Endodermal cell (in vitro differentiated cells): Measurements from ENCODE around the gene GOLGA6L2. TPM values are rescaled to one million over a fixed set of nuclear protein-coding genes. Genes with fewer than 3 reads are reported as not detected.
"Not testable (repeated sequence)": the region's sequence is repeated elsewhere in the genome, so short reads cannot be mapped to it uniquely, and the experiment has no call there.

Source experiments
- DNase-seq: peaks from one replicate; pipeline ENCODE4 v3.0.0-alpha.2; 2017
- H3K27ac ChIP-seq: 2 replicates; pipeline ENCODE4 v1.5.1; 2013; ENCODE audit warnings: mild to moderate bottlenecking, low read depth, low read length, moderate library complexity
- H3K27me3 ChIP-seq: 2 replicates; pipeline ENCODE4 v1.6.1; 2013; ENCODE audit warnings: mild to moderate bottlenecking, low read length, moderate library complexity; ENCODE audit not compliant: insufficient read depth, control insufficient read depth, poor library complexity, severe bottlenecking
- H3K36me3 ChIP-seq: 2 replicates; pipeline ENCODE4 v1.7.0; 2013; ENCODE audit warnings: mild to moderate bottlenecking, low read length, moderate library complexity; ENCODE audit not compliant: control insufficient read depth, insufficient read depth
- H3K4me1 ChIP-seq: one replicate; pipeline ENCODE4 v1.7.0; 2013; ENCODE audit warnings: low read length; ENCODE audit not compliant: control insufficient read depth, insufficient read depth
- H3K4me3 ChIP-seq: 2 replicates; pipeline ENCODE4 v1.5.1; 2013; ENCODE audit warnings: mild to moderate bottlenecking, low read length, moderate library complexity
- H3K9ac ChIP-seq: 2 replicates; pipeline ENCODE4 v1.6.1; 2013; ENCODE audit warnings: mild to moderate bottlenecking, low read length, moderate library complexity; ENCODE audit not compliant: poor library complexity, severe bottlenecking; ENCODE audit errors: extremely low read depth
- H3K9me3 ChIP-seq: 2 replicates; pipeline ENCODE4 v1.6.1; 2013; ENCODE audit warnings: mild to moderate bottlenecking, low read length, moderate library complexity; ENCODE audit not compliant: control insufficient read depth
- H3K27ac Mint-ChIP-seq: 2 replicates; pipeline ENCODE4 v1.8.0; 2020; ENCODE audit warnings: mixed read lengths
- H3K27me3 Mint-ChIP-seq: 2 replicates; pipeline ENCODE4 v1.8.0; 2021; ENCODE audit warnings: mild to moderate bottlenecking, mixed read lengths; ENCODE audit not compliant: insufficient read depth
- H3K36me3 Mint-ChIP-seq: 2 replicates; pipeline ENCODE4 v1.8.0; 2020; ENCODE audit warnings: low read depth, mixed read lengths
- H3K4me1 Mint-ChIP-seq: 2 replicates; pipeline ENCODE4 v1.8.0; 2020; ENCODE audit warnings: mixed read lengths
- H3K4me3 Mint-ChIP-seq: 2 replicates; pipeline ENCODE4 v1.8.0; 2020; ENCODE audit warnings: mild to moderate bottlenecking, moderate library complexity, mixed read lengths
- H3K9me3 Mint-ChIP-seq: 2 replicates; pipeline ENCODE4 v1.8.0; 2020; ENCODE audit warnings: mild to moderate bottlenecking, mixed read lengths
- CTCF ChIP-seq: fragments of 200-600 bp; sonication (generic); conservative IDR thresholded peaks from 2 replicates; pipeline ENCODE4 v1.5.0; 2021; ENCODE audit warnings: antibody characterized with exemption, mild to moderate bottlenecking
- WGBS, 2 experiments: methylation state at CpG; one replicate each; pipeline versions ENCODE4 v1.1.5 to v1.1.7; 2013; ENCODE audit warnings: missing lambda C conversion rate in 2 of 2, mixed read lengths in 1 of 2; ENCODE audit not compliant: insufficient coverage in 1 of 2, insufficient read length in 1 of 2; 5-methylcytosine and 5-hydroxymethylcytosine counted together
- total RNA-seq, 2 donors: library from RNA; stranded (reverse); fragmentation: NEBNext Ultra II Directional in 1 of 2; extraction: Animal tissue kit (Norgen Biotek cat#: 25700) in 1 of 2; gene quantifications; 2 replicates in 1 of 2; 3 replicates in 1 of 2; pipeline ENCODE4 v1.2.1, GENCODE V29; 2021

Gene GOLGA6L2
- total RNA-seq, 2 donors from 2014 or later: not detected

- Histone ChIP-seq H3K36me3 (no peaks in the 10 kb centered on the region), H3K27me3 (peaks cover 11% of the 10 kb centered on the region), H3K27ac (no peak overlapping the region), H3K9ac (no peak overlapping the region), H3K4me1 (no peaks in the 10 kb centered on the region), H3K4me3 (no peak overlapping the region), H3K9me3 (no peaks in the 10 kb centered on the region)
- Mint-ChIP-seq H3K36me3 (no peaks in the 10 kb centered on the region), H3K27ac (no peak overlapping the region), H3K27me3 (no peaks in the 10 kb centered on the region), H3K9me3 (peaks cover 21% of the 10 kb centered on the region), H3K4me3 (no peak overlapping the region), H3K4me1 (no peaks in the 10 kb centered on the region)
- DNase-seq: no peak
- TF ChIP-seq CTCF: no peak
- WGBS, 2 experiments: 86 to 95% methylated on average over 4 to 12 of the region's 12 CpGs
Observed at GRCh38 chr15:23436421-23436820, 10.6 kb downstream of the GOLGA6L2 start.

- not testable (repeated sequence) for H3K27ac Mint-ChIP-seq, H3K4me1 ChIP-seq, H3K4me3 Mint-ChIP-seq, H3K9me3 ChIP-seq, H3K27me3 ChIP-seq, H3K36me3 Mint-ChIP-seq, DNase-seq, H3K9ac ChIP-seq, H3K4me1 Mint-ChIP-seq, H3K36me3 ChIP-seq, H3K27me3 Mint-ChIP-seq, H3K4me3 ChIP-seq, H3K27ac ChIP-seq
- peaks cover 21% of the 10 kb centered on the region for H3K9me3 Mint-ChIP-seq
- 90 to 92% methylated on average over 2 of the region's 2 CpGs for WGBS, 2 experiments
Observed at GRCh38 chr15:23434699-23435098, 12.3 kb downstream of the GOLGA6L2 start.

DNA sequence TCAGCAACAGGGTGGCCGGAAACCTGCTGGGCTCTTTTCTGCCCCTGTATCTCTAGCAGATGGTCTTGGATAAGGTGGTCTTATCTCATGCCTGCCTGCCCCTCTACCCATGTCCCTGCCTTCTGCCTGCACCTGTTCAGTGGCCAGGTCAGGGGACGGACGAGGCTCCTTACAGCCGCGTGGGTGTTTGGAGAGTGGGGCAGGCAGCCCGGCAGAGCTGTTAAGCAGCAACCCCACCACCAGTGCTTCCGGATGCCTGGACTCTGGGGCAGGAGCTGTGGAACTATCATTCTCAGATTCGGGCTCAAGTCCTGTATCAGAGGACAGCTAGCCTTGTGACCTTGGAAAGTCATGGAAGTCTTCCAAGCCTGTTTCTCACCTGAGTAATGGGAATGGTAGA, 21.7 kb downstream of the GOLGA6L2 start:
- not testable (repeated sequence) for H3K4me3 Mint-ChIP-seq, H3K36me3 Mint-ChIP-seq, H3K4me1 Mint-ChIP-seq, H3K4me3 ChIP-seq, H3K36me3 ChIP-seq, H3K27ac ChIP-seq, H3K9me3 ChIP-seq, H3K27me3 Mint-ChIP-seq, H3K9ac ChIP-seq, H3K27ac Mint-ChIP-seq, H3K4me1 ChIP-seq, H3K27me3 ChIP-seq
- peaks cover 33% of the 10 kb centered on the region for H3K9me3 Mint-ChIP-seq
- DNase-seq: peak; percentile 9
- WGBS, 2 experiments: 80 to 91% methylated on average over 2 to 8 of the region's 8 CpGs

DNA sequence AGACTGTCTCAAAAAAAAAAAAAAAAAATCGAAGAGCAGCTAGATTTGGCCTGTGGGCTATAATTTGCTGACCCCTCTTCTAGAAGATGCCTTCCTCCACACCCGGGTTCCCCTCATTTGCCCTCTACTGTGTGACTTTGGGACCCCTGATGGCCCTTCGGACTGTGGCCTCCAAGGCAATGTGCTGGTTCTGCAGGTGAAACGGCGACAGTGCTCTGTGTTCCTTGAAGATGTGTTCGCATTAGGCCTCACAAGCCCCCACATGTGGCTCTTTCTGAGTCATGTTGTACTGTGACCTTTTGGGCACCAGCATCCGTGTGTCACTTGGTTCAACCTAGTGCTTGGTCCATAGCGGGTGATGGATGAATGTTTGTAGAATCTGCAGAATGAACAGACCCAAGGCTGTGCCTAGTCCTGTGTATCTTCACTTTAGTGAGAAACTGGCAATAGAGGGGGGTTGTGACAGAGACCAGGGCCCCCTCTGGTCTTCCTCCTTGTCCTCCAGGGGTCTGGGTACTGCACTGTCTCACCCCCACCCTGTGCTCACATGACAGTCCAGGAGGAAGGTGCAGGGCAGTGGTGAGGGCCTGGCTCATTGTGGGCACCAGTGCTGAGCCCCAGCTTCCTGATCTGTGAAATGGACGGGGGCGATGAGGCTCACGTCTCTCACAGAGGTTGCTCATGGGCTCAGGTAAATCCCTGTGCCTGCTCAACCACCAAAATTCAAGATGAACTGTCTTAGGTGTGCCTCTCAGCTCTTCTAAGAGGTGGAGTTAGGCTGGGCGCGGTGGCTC, 22.7 kb downstream of the GOLGA6L2 start:
- H3K4me3 Mint-ChIP-seq: no peak overlapping the region
- Histone ChIP-seq H3K4me1 (no peaks in the 10 kb centered on the region), H3K27me3 (no peaks in the 10 kb centered on the region), H3K9me3 (no peaks in the 10 kb centered on the region), H3K27ac (no peak overlapping the region), H3K4me3 (no peak overlapping the region), H3K36me3 (no peaks in the 10 kb centered on the region), H3K9ac (no peak overlapping the region)
- H3K36me3 Mint-ChIP-seq: no peaks in the 10 kb centered on the region
- WGBS, 2 experiments: 86 to 88% methylated on average over 9 to 13 of the region's 13 CpGs
- no peak overlapping the region for H3K27ac Mint-ChIP-seq
- no peak for TF ChIP-seq CTCF
- peaks cover 43% of the 10 kb centered on the region for H3K9me3 Mint-ChIP-seq
- H3K27me3 Mint-ChIP-seq: peaks cover 2% of the 10 kb centered on the region
- no peaks in the 10 kb centered on the region for H3K4me1 Mint-ChIP-seq
- peak; percentile 5 for DNase-seq
